Breast epithelium (tissue), 4 donors: ENCODE results near the gene ABHD14A. TPM values are rescaled to one million over a fixed set of nuclear protein-coding genes. Genes with fewer than 3 reads are reported as not detected.

Experiments
- DNase-seq, 2 donors: peaks; one replicate each; pipeline ENCODE4 v3.0.0-alpha.2; 2019; ENCODE audit warnings: low spot score in 2 of 2
- H3K27ac ChIP-seq, 2 donors: fragments of 200-600 bp; sonication (generic) in 1 of 2; one replicate each; pipeline ENCODE4 v1.5.1; 2016 to 2019; ENCODE audit warnings: mild to moderate bottlenecking in 1 of 2
- H3K27me3 ChIP-seq, 2 donors: fragments of 200-600 bp; sonication (generic) in 1 of 2; one replicate each; pipeline versions ENCODE4 v1.5.1 to v1.6.0; 2017 to 2019; ENCODE audit warnings: control low read depth in 1 of 2, mild to moderate bottlenecking in 1 of 2
- H3K36me3 ChIP-seq: fragments of 200-600 bp; one replicate; pipeline ENCODE4 v1.5.1; 2019
- H3K4me1 ChIP-seq, 2 donors: fragments of 200-600 bp; sonication (generic); one replicate each; pipeline ENCODE4 v1.5.1; 2016 to 2019; ENCODE audit warnings: control low read depth in 1 of 2
- H3K4me3 ChIP-seq, 3 donors: fragments of 200-600 bp; sonication (generic); 1 replicate in 2 of 3; 2 replicates in 1 of 3; pipeline ENCODE4 v1.5.1; 2016 to 2019; ENCODE audit warnings: mild to moderate bottlenecking in 3 of 3, moderate library complexity in 2 of 3
- H3K9me3 ChIP-seq, 2 donors: fragments of 200-600 bp; sonication (generic) in 1 of 2; one replicate each; pipeline ENCODE4 v1.5.1; 2016 to 2019; ENCODE audit warnings: control low read depth in 1 of 2
- CTCF ChIP-seq, 3 donors: fragments of 450-650 bp; IDR thresholded peaks; one replicate each; pipeline ENCODE4 v1.5.1; 2016 to 2017; ENCODE audit warnings: antibody characterized with exemption in 3 of 3, mild to moderate bottlenecking in 3 of 3, moderate library complexity in 3 of 3
- POLR2A ChIP-seq: fragments of 450-650 bp; IDR thresholded peaks from one replicate; pipeline ENCODE4 v1.6.1; 2016; ENCODE audit warnings: antibody characterized with exemption, mild to moderate bottlenecking, moderate library complexity
- POLR2AphosphoS5 ChIP-seq, 3 donors: sonication (generic); formaldehyde crosslinking; IDR thresholded peaks; one replicate each; pipeline ENCODE4 v1.6.1; 2017; ENCODE audit warnings: antibody characterized with exemption in 3 of 3
- intact Hi-C: fragments of 100-400 bp; cut with DNase I; formaldehyde crosslinking; loops from one replicate; pipeline ENCODE4 v1.15.1; 2023; ENCODE audit warnings: low total_unique reads
- total RNA-seq, 3 donors: library from RNA; depleted of rRNA; stranded (reverse); fragments of >200 nt; gene quantifications; one replicate each; pipeline ENCODE4 v1.1.0, GENCODE V29; 2016

Gene ABHD14A
- total RNA-seq, 3 donors from 2014 or later: 16.1 to 32.6 (median 17.1) TPM

DNA sequence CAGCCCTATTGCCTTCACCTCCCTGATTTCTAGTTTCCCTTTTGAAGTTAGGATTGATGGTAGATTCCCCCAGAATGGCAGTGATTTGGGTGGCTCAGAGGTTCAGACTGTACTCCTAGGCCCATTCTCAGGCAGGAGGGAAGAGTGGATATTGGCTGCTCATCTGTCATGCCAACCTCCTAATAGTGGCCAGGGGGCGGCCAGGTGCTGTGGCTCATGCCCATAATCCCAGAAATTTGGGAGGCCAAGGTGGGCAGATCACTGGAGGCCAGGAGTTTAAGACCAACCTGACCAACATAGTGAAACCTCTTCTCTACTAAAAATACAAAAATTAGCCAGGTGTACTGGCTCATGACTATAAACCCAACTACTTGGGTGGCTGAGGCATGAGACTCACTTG lies 44.4 kb upstream of the ABHD14A start:
- no peak for TF ChIP-seq POLR2AphosphoS5 (IDR thresholded peaks at IDR 0.05)
- no peak for TF ChIP-seq CTCF (IDR thresholded peaks at IDR 0.05)
- no peak for TF ChIP-seq POLR2A
- H3K9me3 ChIP-seq: no peaks in the 10 kb centered on the region
- no peak overlapping the region for H3K4me3 ChIP-seq
- intact Hi-C loops: no loop called here
- no peak overlapping the region for H3K27ac ChIP-seq
- no peaks in the 10 kb centered on the region for H3K36me3 ChIP-seq
- no peak for DNase-seq
- H3K27me3 ChIP-seq: no peaks in the 10 kb centered on the region
- no peaks in the 10 kb centered on the region for H3K4me1 ChIP-seq

- no peak for DNase-seq
Measured at GRCh38 chr3:51931756-51932155, 43.1 kb upstream of the ABHD14A start.

GRCh38 chr3:51932471-51933370 lies 42.1 kb upstream of the ABHD14A start:
- Histone ChIP-seq H3K9me3 (no peaks in the 10 kb centered on the region), H3K4me3 (no peak overlapping the region), H3K4me1 (no peaks in the 10 kb centered on the region), H3K27ac (no peak overlapping the region), H3K36me3 (no peaks in the 10 kb centered on the region), H3K27me3 (no peaks in the 10 kb centered on the region)
- no peak for TF ChIP-seq CTCF (IDR thresholded peaks at IDR 0.05)
- no peak for TF ChIP-seq POLR2A
- no peak for TF ChIP-seq POLR2AphosphoS5 (IDR thresholded peaks at IDR 0.05)
- no peak for DNase-seq
- intact Hi-C loops: no loop called here

More at GRCh38 chr3:51931756-51932155, 43.1 kb upstream of the ABHD14A start:
- no peaks in the 10 kb centered on the region for H3K27me3 ChIP-seq
- H3K27ac ChIP-seq: no peak overlapping the region
- no peaks in the 10 kb centered on the region for H3K9me3 ChIP-seq
- H3K4me3 ChIP-seq: no peak overlapping the region
- no peaks in the 10 kb centered on the region for H3K4me1 ChIP-seq
- intact Hi-C loops: no loop called here
- H3K36me3 ChIP-seq: no peaks in the 10 kb centered on the region
- TF ChIP-seq POLR2AphosphoS5 (IDR thresholded peaks at IDR 0.05): no peak
- TF ChIP-seq POLR2A: no peak
- no peak for TF ChIP-seq CTCF (IDR thresholded peaks at IDR 0.05)

DNA sequence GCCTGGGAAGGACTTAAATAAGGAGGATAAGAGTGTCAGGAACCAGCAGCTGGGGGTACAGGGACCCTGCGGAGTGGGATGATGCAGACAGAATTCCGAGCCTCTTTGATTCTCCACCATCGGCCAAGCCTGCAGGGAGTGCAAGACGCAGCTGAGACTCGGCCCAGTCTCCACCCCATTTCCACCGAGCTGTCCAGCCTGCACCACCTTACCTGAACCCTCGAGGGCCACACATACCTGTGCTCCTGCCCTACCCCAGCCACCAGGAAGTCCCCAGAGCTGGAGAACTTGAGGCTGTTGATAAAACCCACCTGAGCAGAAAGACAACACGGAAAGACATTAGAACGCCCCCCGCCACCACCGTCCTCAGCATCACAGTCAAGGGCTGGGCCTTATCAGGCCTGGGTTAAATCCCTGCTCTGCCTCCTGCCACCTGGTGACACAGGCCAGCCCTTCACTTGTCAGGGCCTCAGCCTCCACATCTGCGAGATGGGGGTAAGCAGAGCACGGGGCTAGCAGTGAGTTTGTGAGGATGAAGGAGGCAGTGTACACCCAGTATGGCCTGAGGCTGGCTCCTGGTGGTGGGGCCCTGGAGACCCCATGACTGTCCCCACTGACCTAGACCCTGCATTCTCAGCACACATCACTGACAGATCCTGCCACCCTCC lies 41.3 kb upstream of the ABHD14A start:
- TF ChIP-seq CTCF (IDR thresholded peaks at IDR 0.05) (no peak), POLR2A (no peak), POLR2AphosphoS5 (IDR thresholded peaks at IDR 0.05) (no peak)
- H3K27ac ChIP-seq: no peak overlapping the region
- no peaks in the 10 kb centered on the region for H3K4me1 ChIP-seq
- no peak for DNase-seq
- H3K4me3 ChIP-seq: no peak overlapping the region
- no peaks in the 10 kb centered on the region for H3K27me3 ChIP-seq
- H3K36me3 ChIP-seq: no peaks in the 10 kb centered on the region
- intact Hi-C loops: no loop called here
- H3K9me3 ChIP-seq: no peaks in the 10 kb centered on the region
